GM21529 (cell line): ENCODE data around the gene ATXN7L2.
A peak's percentile ranks its signal among the peaks of the same experiment; 100 is the strongest.

Experiments
- ATAC-seq: cut with Tn5 transposase; IDR thresholded peaks from one replicate; pipeline ENCODE4 v1.9.1; 2021; ENCODE audit not compliant: unreplicated experiment

The ATXN7L2 gene

DNA sequence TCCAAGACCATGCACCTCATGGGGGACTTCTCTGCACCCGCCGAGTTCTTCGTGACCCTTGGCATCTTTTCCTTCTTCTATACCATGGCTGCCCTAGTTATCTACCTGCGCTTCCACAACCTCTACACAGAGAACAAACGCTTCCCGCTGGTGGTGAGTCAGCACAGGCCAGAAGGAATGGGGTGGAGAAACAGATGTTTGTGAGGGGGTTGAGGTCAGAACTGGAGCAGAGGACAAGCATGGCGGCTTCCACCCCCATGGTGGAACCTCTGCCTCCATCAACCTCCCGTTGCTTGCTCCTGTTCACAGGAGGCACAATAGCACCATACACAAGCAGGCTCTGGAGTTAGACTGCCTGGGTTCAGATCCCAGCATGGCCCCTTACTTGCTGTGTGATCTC, 6.9 kb upstream of the ATXN7L2 start:
- no peak for ATAC-seq

GRCh38 chr1:109477821-109478220, 5.9 kb upstream of the ATXN7L2 start:
- no peak for ATAC-seq

DNA sequence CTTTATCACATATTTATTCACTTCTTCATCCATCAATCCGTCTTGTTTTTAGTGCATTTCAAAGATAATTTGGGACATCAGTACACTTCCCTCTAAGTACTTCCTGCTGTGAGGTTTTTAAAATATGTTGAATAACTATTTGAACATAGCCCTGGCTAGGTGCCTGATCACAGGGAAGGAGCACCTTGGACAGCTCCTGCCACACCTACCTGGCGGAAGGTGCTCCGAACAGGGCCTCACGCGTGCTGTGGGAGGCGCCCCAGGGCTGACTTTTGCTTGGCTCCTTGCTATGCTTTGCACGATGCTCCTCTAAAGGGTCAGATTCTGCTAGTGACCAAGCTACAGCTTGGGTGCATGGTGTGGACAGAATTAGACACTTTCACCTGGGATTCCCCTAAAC, 4.9 kb upstream of the ATXN7L2 start:
- ATAC-seq = no peak

DNA sequence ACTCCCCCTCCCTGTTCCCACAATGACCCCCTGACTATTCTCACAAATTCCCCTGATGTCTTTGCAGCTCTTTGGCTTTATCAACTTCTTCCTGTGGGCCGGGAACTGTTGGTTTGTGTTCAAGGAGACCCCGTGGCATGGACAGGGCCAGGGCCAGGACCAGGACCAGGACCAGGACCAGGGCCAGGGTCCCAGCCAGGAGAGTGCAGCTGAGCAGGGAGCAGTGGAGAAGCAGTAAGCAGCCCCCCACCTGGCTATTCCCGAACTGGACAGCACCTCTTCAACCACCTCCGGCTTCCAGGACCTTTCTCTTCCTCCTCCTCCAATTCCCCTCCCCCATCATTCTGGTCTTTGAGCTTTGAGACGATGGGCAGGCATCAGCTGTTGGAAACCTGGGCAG, 4.4 kb upstream of the ATXN7L2 start:
- no peak for ATAC-seq

GRCh38 chr1:109479901-109480300, 3.8 kb upstream of the ATXN7L2 start:
- ATAC-seq = no peak

GRCh38 chr1:109481646-109482045, 2.1 kb upstream of the ATXN7L2 start:
- ATAC-seq = no peak

GRCh38 chr1:109482242-109482641, 1.5 kb upstream of the ATXN7L2 start:
- no peak for ATAC-seq

GRCh38 chr1:109482791-109483671, 674 bp upstream of the ATXN7L2 start:
- peak; percentile 25 for ATAC-seq

- peak; percentile 6 for ATAC-seq
Measured at GRCh38 chr1:109484519-109484975, 842 bp downstream of the ATXN7L2 start.

DNA sequence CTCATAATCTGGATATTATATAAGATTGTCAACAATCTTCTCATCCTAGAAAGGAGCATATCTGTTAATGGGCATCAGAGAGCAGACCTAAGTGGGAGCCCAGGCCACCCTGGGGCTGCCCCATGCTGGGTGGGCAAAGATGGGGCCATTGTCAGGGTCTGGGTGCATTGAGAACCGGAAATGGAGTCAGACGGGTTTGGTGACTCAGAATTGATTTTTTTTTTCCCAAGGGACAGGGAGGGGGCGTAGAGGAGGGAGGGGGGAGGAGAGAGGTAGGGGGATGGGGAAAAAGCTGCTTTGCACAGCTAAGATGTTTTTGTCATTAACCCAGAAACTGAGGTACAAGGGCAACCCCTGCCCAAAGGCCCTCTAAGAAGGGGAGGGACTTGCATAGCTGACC, 1.3 kb downstream of the ATXN7L2 start:
- ATAC-seq = no peak

DNA sequence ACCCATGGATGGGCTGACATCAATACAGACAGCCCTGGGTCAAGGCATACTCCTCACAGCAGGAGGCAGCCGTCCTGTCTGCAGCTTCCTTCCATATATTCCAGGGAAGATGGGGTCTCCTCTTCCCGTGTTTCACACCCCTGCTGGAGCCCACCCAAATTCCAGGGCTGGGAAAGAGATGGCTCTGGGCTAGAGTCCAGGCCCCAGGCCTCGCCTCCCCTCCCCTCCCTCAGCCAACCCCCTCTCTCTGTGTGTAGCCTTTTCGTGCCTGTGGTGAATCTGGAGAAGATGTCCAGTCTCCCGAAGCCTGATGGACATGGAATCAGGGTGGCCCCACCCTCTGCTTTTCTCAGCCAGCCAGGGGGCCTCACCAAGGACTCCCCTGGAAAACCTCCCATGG, 3.6 kb downstream of the ATXN7L2 start:
- ATAC-seq = no peak

DNA sequence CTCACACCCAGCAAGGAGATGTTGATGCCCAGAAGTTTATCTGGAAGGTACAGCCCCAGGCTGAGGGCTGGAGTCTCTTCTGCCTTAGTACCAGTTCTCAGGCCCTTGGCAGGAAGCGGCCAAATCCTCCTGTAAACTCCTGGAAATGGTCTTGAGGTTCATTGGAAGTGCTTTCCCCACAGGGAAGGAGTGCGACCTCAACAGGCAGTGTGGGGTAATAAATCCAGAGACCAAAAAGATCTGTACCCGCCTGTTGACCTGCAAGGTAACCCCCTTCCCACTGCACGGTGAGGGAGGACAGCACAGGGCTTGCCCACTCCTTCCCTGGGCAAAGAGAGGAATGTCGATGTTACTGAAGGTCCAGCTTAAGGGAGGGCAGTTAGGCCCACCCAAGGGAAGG, 4.5 kb downstream of the ATXN7L2 start:
- ATAC-seq = no peak

GRCh38 chr1:109488696-109489095, 5.0 kb downstream of the ATXN7L2 start:
- ATAC-seq = no peak

GRCh38 chr1:109490029-109490933, 6.6 kb downstream of the ATXN7L2 start:
- ATAC-seq = no peak

DNA sequence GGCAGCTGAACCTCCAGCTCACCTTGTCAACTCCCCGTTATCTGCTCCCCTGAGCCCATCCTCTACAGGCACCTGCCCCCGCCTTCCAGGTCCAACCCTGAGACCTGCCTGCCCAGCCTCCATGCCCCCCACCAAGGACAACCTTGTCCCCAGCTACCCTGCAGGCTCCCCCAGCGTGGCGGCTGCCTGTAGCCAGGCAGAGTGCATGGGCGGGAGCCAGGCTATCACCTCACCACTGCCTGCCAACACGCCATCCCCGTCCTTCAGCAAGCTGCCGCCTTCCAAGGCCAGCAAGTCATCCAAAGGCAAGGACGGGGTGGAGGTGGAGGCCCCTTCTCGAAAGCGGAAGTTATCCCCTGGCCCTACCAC, 7.2 kb downstream of the ATXN7L2 start:
- no peak for ATAC-seq

DNA sequence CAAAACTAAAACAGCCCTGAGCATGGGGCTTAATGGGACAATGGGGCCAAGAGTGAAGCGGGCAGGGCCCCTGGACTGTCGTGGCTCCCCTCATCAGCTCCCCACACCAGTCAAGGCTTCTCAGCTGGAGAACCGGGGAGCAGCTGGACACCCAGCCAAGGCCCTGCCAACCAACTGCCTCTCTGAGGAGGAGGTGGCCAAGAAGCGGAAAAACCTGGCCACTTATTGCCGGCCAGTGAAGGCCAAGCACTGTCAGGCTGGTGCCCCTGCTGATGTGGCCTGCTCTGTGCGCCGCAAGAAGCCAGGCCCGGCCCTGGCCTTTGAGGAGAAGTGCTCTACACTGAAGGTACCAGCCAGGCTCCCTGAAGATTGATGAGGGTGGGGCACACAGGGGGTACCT, 7.7 kb downstream of the ATXN7L2 start:
- ATAC-seq = no peak

- ATAC-seq = no peak
Measured at GRCh38 chr1:109492779-109493178, 9.1 kb downstream of the ATXN7L2 start.

DNA sequence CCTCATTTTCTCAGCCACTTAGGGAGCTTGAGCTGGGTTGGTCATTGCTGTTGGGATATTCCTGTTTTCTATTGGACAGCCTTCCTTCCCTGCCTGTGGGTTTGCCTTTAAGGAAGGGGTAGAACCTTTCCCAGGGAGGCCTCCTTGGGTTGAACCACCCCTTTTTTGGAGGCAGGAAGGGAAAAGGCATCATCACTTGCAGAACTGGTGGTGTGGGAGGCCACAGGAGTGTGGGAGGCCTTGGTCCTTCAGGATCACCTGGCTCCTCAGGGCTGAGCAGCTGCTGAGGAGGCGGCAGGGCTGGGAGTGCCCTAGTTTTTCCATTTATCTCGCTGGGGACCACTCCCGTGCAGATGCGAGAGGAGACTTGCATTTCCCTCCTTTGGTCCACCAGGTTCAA, 9.5 kb downstream of the ATXN7L2 start:
- no peak for ATAC-seq

DNA sequence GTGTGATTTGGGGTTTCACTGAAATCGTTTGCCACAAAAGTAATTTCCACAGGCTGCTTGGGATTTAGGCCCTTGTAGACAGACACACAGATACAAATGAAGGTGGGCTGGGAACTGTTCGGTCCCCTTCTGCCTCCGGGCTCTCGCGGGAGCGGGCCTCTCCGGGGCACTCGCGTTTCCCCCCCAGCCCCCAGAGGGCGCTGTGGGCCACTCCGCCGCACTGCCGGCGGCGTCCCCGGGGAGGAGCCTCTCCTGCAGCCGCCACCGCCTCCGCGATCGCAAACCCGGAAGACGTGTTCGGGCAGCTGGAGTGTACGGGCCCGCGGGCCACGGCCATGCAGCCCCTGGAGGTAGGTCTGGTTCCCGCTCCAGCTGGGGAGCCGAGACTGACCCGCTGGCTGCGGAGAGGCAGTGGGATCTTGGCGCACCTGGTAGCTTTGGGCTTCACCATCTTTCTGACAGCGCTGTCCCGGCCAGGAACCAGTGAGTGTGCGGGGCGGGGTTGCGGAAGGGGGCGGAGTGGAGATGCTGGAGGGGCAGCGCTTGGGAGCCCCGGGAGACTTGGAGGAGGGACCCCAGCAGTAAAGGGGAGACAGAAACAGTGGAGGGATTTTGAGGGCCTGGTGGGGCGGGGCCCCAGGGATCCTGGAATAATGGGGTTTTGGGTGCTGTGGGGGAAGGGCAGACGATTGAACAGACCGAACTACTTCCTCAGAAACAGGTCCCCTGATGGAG, 10.3 kb downstream of the ATXN7L2 start, which contains the start of gene CYB561D1:
Gene CYB561D1, plus strand, starts transcription at position 290 of the 735 bp plus-strand sequence. Its CDS starts 46 bp downstream, at position 336.
- peak; percentile 90 for ATAC-seq

- ATAC-seq = no peak
Measured at GRCh38 chr1:109495738-109496137, 12.0 kb downstream of the ATXN7L2 start.
